ENCODE measurements around the gene LAMC3. TPM values are rescaled to one million over a fixed set of nuclear protein-coding genes. Genes with fewer than 3 reads are reported as not detected.

LAMC3 gene
- total and polyA plus RNA-seq, 9 of the 15 experiments (the other 6 are each of a cell fraction or from before 2014, with no cell fraction given): 0.10 TPM; not detected in 8

DNA sequence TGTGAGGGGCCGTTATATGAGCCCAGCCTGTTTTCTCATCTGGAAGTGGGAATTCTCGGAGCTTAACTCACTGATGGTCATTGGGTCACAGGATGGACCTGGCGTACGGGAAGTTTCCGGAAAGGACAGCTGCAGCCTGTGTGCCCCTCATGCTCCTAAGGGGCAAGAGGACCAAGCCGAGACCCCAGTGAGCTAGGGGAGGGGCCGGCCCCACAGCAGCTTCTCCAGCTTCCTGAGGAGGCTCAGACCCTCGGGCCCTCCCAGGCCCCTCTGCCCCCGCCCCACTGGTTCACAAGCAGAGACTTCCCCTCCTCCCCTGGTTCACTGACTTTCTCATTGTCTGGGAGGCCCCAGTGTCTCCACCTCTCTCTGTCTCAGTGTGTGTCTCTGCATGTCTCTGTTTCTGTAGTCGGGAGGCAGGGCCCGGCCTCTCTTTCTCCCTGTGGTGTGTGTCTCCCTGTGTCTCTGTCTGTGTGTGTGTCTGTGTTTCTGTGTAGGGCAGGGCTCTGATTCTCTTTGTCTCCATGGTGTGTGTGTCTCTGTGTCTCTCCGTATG is 37.6 kb upstream of the LAMC3 start:
- TF ChIP-seq, protein P1, sequence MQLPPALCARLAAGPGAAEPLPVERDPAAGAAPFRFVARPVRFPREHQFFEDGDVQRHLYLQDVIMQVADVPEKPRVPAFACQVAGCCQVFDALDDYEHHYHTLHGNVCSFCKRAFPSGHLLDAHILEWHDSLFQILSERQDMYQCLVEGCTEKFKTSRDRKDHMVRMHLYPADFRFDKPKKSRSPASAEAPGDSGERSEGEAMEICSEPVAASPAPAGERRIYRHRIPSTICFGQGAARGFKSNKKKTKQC (CRISPR knock-in tag; IDR thresholded peaks at IDR 0.05): no peak
- TF ChIP-seq MLX (CRISPR knock-in tag; conservative IDR thresholded peaks at IDR 0.05): 0 out of 4 replicates have a peak, but pooled peaks of 1 of the 2 experiments have one; percentile 58
- BruUV-seq (replicated peaks): no TSS peak
- 5% methylated on average over 12 of the region's 12 CpGs for WGBS (ENCODE audit: insufficient coverage, low coverage, missing lambda C conversion rate)
- Histone ChIP-seq H3K9ac (ENCODE audit: insufficient read depth in 1 of 2, low read depth in 2 of 2, low read length in 2 of 2) (no peak overlapping the region), H3K9me3 (replicated peaks; ENCODE audit: control insufficient read depth, insufficient read depth, low read depth, low read length) (no peaks in the 10 kb centered on the region; the same call in 1 of the 2 replicates), H3K79me2 (ENCODE audit: control insufficient read depth, insufficient read depth, low read length) (no peaks in the 10 kb centered on the region), H3K4me2 (ENCODE audit: insufficient read depth, low read length) (no peak overlapping the region), H3K4me3 (no peak overlapping the region), H3K4me1 (replicated peaks in 1 of 2; ENCODE audit: control insufficient read depth in 2 of 2, insufficient read depth in 2 of 2, low read length in 2 of 2) (peaks cover 0 to 9% of the 10 kb centered on the region in 2 experiments; a peak in 1 of 5 replicates), H3K9me1 (ENCODE audit: control insufficient read depth, insufficient read depth, low read length) (no peaks in the 10 kb centered on the region), H3K36me3 (ENCODE audit: control insufficient read depth, insufficient read depth, low read length) (no peaks in the 10 kb centered on the region), H3K27me3 (ENCODE audit: control insufficient read depth in 2 of 2, insufficient read depth in 2 of 2, low read length in 2 of 2) (peaks cover 79 to 98% of the 10 kb centered on the region in 2 experiments), H2AFZ (ENCODE audit: low read depth, low read length) (no peak overlapping the region), H4K20me1 (replicated peaks; ENCODE audit: control insufficient read depth, insufficient read depth, low read length) (peaks cover 42% of the 10 kb centered on the region), H3K27ac (ENCODE audit: extremely low read depth, low read depth, low read length) (no peak overlapping the region)
- POLR2A ChIA-PET: interaction anchor here (0.9 to 4.6 kb wide), 10 partner anchors 10 to 117 kb away, joined by 3 to 45 read pairs (median 4); no protein-coding TSS in a partner anchor
- intact Hi-C loops (cut with micrococcal nuclease): no loop called here
- FAIRE-seq (no peak), DNase-seq (ENCODE audit: extremely low read depth in 1 of 4, low spot score in 3 of 4) (peak in 3 of 4 experiments; percentile 62 to 65 (median 63)), ATAC-seq (peak; percentile 1)
- in situ Hi-C loops (cut with MboI): no loop called here
- CTCF ChIA-PET (ENCODE audit: low intra/inter-chr PET ratio): no interaction called here

All from K562 (cell line).